ENCODE data around the gene DHRS11. TPM values are rescaled to one million over a fixed set of nuclear protein-coding genes. Genes with fewer than 3 reads are reported as not detected.

DHRS11 gene
- total and polyA plus RNA-seq, 3 experiments from 2014 or later = 4.3 to 13.0 (median 11.1) TPM

GRCh38 chr17:36617773-36618172 is 26.1 kb downstream of the DHRS11 start:
- Histone ChIP-seq H3K4me3 (ENCODE audit: low read length) (no peak overlapping the region), H3K36me3 (ENCODE audit: insufficient read depth, low read length) (no peaks in the 10 kb centered on the region), H3K4me1 (ENCODE audit: insufficient read depth, low read length) (no peaks in the 10 kb centered on the region), H3K27ac (ENCODE audit: low read depth, low read length) (no peak overlapping the region), H3K9me3 (ENCODE audit: low read length) (no peaks in the 10 kb centered on the region), H3K27me3 (ENCODE audit: insufficient read depth, low read length, poor library complexity, severe bottlenecking) (no peaks in the 10 kb centered on the region)
- no peak for DNase-seq
- Mint-ChIP-seq H3K27ac (no peak overlapping the region), H3K4me1 (no peaks in the 10 kb centered on the region), H3K27me3 (peaks cover 0 to 2% of the 10 kb centered on the region in 2 donors), H3K4me3 (no peak overlapping the region), H3K36me3 (no peaks in the 10 kb centered on the region), H3K9me3 (no peaks in the 10 kb centered on the region)
- POLR2A ChIA-PET = no interaction called here
- CTCF ChIA-PET = interaction anchor here (1.4 kb wide), 1 partner anchor 15 kb away, joined by 3 read pairs; no protein-coding TSS in a partner anchor

- no peaks in the 10 kb centered on the region for H3K4me1 ChIP-seq (ENCODE audit: insufficient read depth, low read length)
- no peak overlapping the region for H3K4me3 Mint-ChIP-seq
- CTCF ChIA-PET = interaction anchor here (7.9 kb wide), 1 partner anchor 424 kb away, joined by 50 read pairs; no protein-coding TSS in a partner anchor
- no peaks in the 10 kb centered on the region for H3K36me3 ChIP-seq (ENCODE audit: insufficient read depth, low read length)
- no peaks in the 10 kb centered on the region for H3K27me3 ChIP-seq (ENCODE audit: insufficient read depth, low read length, poor library complexity, severe bottlenecking)
- no peaks in the 10 kb centered on the region for H3K36me3 Mint-ChIP-seq
- H3K27ac ChIP-seq (ENCODE audit: low read depth, low read length) = no peak overlapping the region
- H3K27me3 Mint-ChIP-seq = peaks cover 0 to 4% of the 10 kb centered on the region in 2 donors
- H3K9me3 Mint-ChIP-seq = no peaks in the 10 kb centered on the region
- POLR2A ChIA-PET = no interaction called here
- DNase-seq = no peak
- no peaks in the 10 kb centered on the region for H3K4me1 Mint-ChIP-seq
- H3K9me3 ChIP-seq (ENCODE audit: low read length) = no peaks in the 10 kb centered on the region
- H3K4me3 ChIP-seq (ENCODE audit: low read length) = no peak overlapping the region
- no peak overlapping the region for H3K27ac Mint-ChIP-seq
Observed at GRCh38 chr17:36623281-36623680, 31.6 kb downstream of the DHRS11 start.

GRCh38 chr17:36625188-36625587 is 33.5 kb downstream of the DHRS11 start:
- Mint-ChIP-seq H3K9me3 (no peaks in the 10 kb centered on the region), H3K27ac (no peak overlapping the region), H3K4me1 (peaks cover 0 to 1% (median 0%) of the 10 kb centered on the region in 3 donors), H3K36me3 (no peaks in the 10 kb centered on the region), H3K4me3 (no peak overlapping the region), H3K27me3 (peaks cover 0 to 5% of the 10 kb centered on the region in 2 donors)
- Histone ChIP-seq H3K9me3 (ENCODE audit: low read length) (no peaks in the 10 kb centered on the region), H3K27me3 (ENCODE audit: insufficient read depth, low read length, poor library complexity, severe bottlenecking) (no peaks in the 10 kb centered on the region), H3K27ac (ENCODE audit: low read depth, low read length) (no peak overlapping the region), H3K4me1 (ENCODE audit: insufficient read depth, low read length) (no peaks in the 10 kb centered on the region), H3K4me3 (ENCODE audit: low read length) (no peak overlapping the region), H3K36me3 (ENCODE audit: insufficient read depth, low read length) (no peaks in the 10 kb centered on the region)
- DNase-seq = no peak
- ChIA-PET POLR2A (no interaction called here), CTCF (interaction anchor here (1.5 to 7.9 kb wide), 3 partner anchors 8 to 422 kb away, joined by 3 to 50 read pairs (median 5); no protein-coding TSS in a partner anchor)

GRCh38 chr17:36627101-36627500 is 35.4 kb downstream of the DHRS11 start:
- H3K27me3 ChIP-seq (ENCODE audit: insufficient read depth, low read length, poor library complexity, severe bottlenecking) = no peaks in the 10 kb centered on the region
- H3K4me1 Mint-ChIP-seq = peaks cover 0 to 1% (median 0%) of the 10 kb centered on the region in 3 donors
- H3K27ac Mint-ChIP-seq = no peak overlapping the region
- no peak overlapping the region for H3K27ac ChIP-seq (ENCODE audit: low read depth, low read length)
- H3K4me3 ChIP-seq (ENCODE audit: low read length) = no peak overlapping the region
- POLR2A ChIA-PET = no interaction called here
- H3K9me3 Mint-ChIP-seq = no peaks in the 10 kb centered on the region
- CTCF ChIA-PET = interaction anchor here (1.5 to 7.9 kb wide), 2 partner anchors 26 to 420 kb away, joined by 4 to 50 read pairs; partner anchors contain the start of gene MRM1
- H3K36me3 Mint-ChIP-seq = no peaks in the 10 kb centered on the region
- H3K27me3 Mint-ChIP-seq = peaks cover 9% of the 10 kb centered on the region in 2 donors
- no peak for DNase-seq
- no peaks in the 10 kb centered on the region for H3K9me3 ChIP-seq (ENCODE audit: low read length)
- no peak overlapping the region for H3K4me3 Mint-ChIP-seq
- H3K36me3 ChIP-seq (ENCODE audit: insufficient read depth, low read length) = no peaks in the 10 kb centered on the region
- no peaks in the 10 kb centered on the region for H3K4me1 ChIP-seq (ENCODE audit: insufficient read depth, low read length)

- POLR2A ChIA-PET = no interaction called here
- peaks cover 14 to 17% of the 10 kb centered on the region in 2 donors for H3K27me3 Mint-ChIP-seq
- H3K9me3 ChIP-seq (ENCODE audit: low read length) = no peaks in the 10 kb centered on the region
- H3K36me3 Mint-ChIP-seq = no peaks in the 10 kb centered on the region
- peaks cover 0 to 1% (median 0%) of the 10 kb centered on the region in 3 donors for H3K4me1 Mint-ChIP-seq
- no peaks in the 10 kb centered on the region for H3K9me3 Mint-ChIP-seq
- CTCF ChIA-PET = interaction anchor here (0.6 to 7.9 kb wide), 11 partner anchors 8 to 745 kb away, joined by 3 to 50 read pairs (median 4); no protein-coding TSS in a partner anchor
- no peak for DNase-seq
- H3K4me3 Mint-ChIP-seq = no peak overlapping the region
- H3K27me3 ChIP-seq (ENCODE audit: insufficient read depth, low read length, poor library complexity, severe bottlenecking) = no peaks in the 10 kb centered on the region
- no peaks in the 10 kb centered on the region for H3K4me1 ChIP-seq (ENCODE audit: insufficient read depth, low read length)
- H3K27ac ChIP-seq (ENCODE audit: low read depth, low read length) = no peak overlapping the region
- H3K4me3 ChIP-seq (ENCODE audit: low read length) = no peak overlapping the region
- no peaks in the 10 kb centered on the region for H3K36me3 ChIP-seq (ENCODE audit: insufficient read depth, low read length)
- H3K27ac Mint-ChIP-seq = peak overlapping the region in 1 of 8 donors; percentile 71
Observed at GRCh38 chr17:36628576-36628975, 36.9 kb downstream of the DHRS11 start.

- CTCF ChIA-PET = interaction anchor here (0.5 to 7.9 kb wide), 12 partner anchors 9 to 507 kb away, joined by 3 to 50 read pairs (median 3); no protein-coding TSS in a partner anchor
- Histone ChIP-seq H3K36me3 (ENCODE audit: insufficient read depth, low read length) (no peaks in the 10 kb centered on the region), H3K4me3 (ENCODE audit: low read length) (no peak overlapping the region), H3K9me3 (ENCODE audit: low read length) (no peaks in the 10 kb centered on the region), H3K27ac (ENCODE audit: low read depth, low read length) (no peak overlapping the region), H3K4me1 (ENCODE audit: insufficient read depth, low read length) (no peaks in the 10 kb centered on the region), H3K27me3 (ENCODE audit: insufficient read depth, low read length, poor library complexity, severe bottlenecking) (no peaks in the 10 kb centered on the region)
- H3K4me1 Mint-ChIP-seq = peaks cover 0 to 1% (median 0%) of the 10 kb centered on the region in 3 donors
- POLR2A ChIA-PET = no interaction called here
- H3K9me3 Mint-ChIP-seq = no peaks in the 10 kb centered on the region
- H3K27me3 Mint-ChIP-seq = peaks cover 17 to 22% of the 10 kb centered on the region in 2 donors
- no peak overlapping the region for H3K4me3 Mint-ChIP-seq
- peak; percentile 63 to 82 (median 70) for DNase-seq
- no peaks in the 10 kb centered on the region for H3K36me3 Mint-ChIP-seq
- peak overlapping the region in 1 of 8 donors; percentile 30 for H3K27ac Mint-ChIP-seq
Observed at GRCh38 chr17:36629252-36629847, 37.7 kb downstream of the DHRS11 start.

- Histone ChIP-seq H3K4me3 (ENCODE audit: low read length) (no peak overlapping the region), H3K27me3 (ENCODE audit: insufficient read depth, low read length, poor library complexity, severe bottlenecking) (no peaks in the 10 kb centered on the region), H3K4me1 (ENCODE audit: insufficient read depth, low read length) (no peaks in the 10 kb centered on the region), H3K9me3 (ENCODE audit: low read length) (no peaks in the 10 kb centered on the region), H3K27ac (ENCODE audit: low read depth, low read length) (no peak overlapping the region), H3K36me3 (ENCODE audit: insufficient read depth, low read length) (no peaks in the 10 kb centered on the region)
- Mint-ChIP-seq H3K27me3 (peaks cover 19 to 28% of the 10 kb centered on the region in 2 donors), H3K4me1 (peaks cover 0 to 1% (median 0%) of the 10 kb centered on the region in 3 donors), H3K27ac (no peak overlapping the region), H3K4me3 (no peak overlapping the region), H3K36me3 (no peaks in the 10 kb centered on the region), H3K9me3 (no peaks in the 10 kb centered on the region)
- ChIA-PET POLR2A (no interaction called here), CTCF (interaction anchor here (1.0 to 7.9 kb wide), 5 partner anchors 10 to 418 kb away, joined by 3 to 50 read pairs (median 5); no protein-coding TSS in a partner anchor)
- DNase-seq = no peak
Observed at GRCh38 chr17:36629970-36630502, 38.4 kb downstream of the DHRS11 start.

GRCh38 chr17:36631022-36631421 is 39.3 kb downstream of the DHRS11 start:
- Mint-ChIP-seq H3K9me3 (no peaks in the 10 kb centered on the region), H3K4me3 (no peak overlapping the region), H3K4me1 (peaks cover 0 to 1% (median 0%) of the 10 kb centered on the region in 3 donors), H3K36me3 (no peaks in the 10 kb centered on the region), H3K27ac (no peak overlapping the region), H3K27me3 (peaks cover 24 to 32% of the 10 kb centered on the region in 2 donors)
- no peaks in the 10 kb centered on the region for H3K4me1 ChIP-seq (ENCODE audit: insufficient read depth, low read length)
- ChIA-PET POLR2A (no interaction called here), CTCF (no interaction called here)
- H3K4me3 ChIP-seq (ENCODE audit: low read length) = no peak overlapping the region
- no peak overlapping the region for H3K27ac ChIP-seq (ENCODE audit: low read depth, low read length)
- H3K9me3 ChIP-seq (ENCODE audit: low read length) = no peaks in the 10 kb centered on the region
- no peaks in the 10 kb centered on the region for H3K36me3 ChIP-seq (ENCODE audit: insufficient read depth, low read length)
- no peak for DNase-seq
- H3K27me3 ChIP-seq (ENCODE audit: insufficient read depth, low read length, poor library complexity, severe bottlenecking) = no peaks in the 10 kb centered on the region

Measured in CD8-positive, alpha-beta memory T cell (primary cell).